H1 (cell line): ENCODE data around the gene MATN1. TPM values are rescaled to one million over a fixed set of nuclear protein-coding genes. Genes with fewer than 3 reads are reported as not detected.

Experiments
- CTCF ChIA-PET: fragments of 300-600 bp; sonication (Branson Sonifier 250); formaldehyde crosslinking; loops from one replicate; lab custom pipeline; 2021; ENCODE audit not compliant: partially characterized antibody; lab: Charles Lee
- POLR2A ChIA-PET: fragments of 300-600 bp; sonication (Branson Sonifier 250); formaldehyde crosslinking; loops from one replicate; lab custom pipeline; 2021; ENCODE audit warnings: inconsistent platforms; ENCODE audit not compliant: partially characterized antibody; lab: Charles Lee
- DNase-seq, 2 experiments: peaks; one replicate each; pipeline versions ENCODE4 v3.0.0 to v3.0.0-alpha.2; 2010 to 2022; ENCODE audit warnings: low spot score in 2 of 2, low read depth in 1 of 2, mixed read lengths in 1 of 2
- FAIRE-seq: peaks from 2 replicates; lab custom pipeline; 2011; peaks lifted over from hg19 to GRCh38; lab: Jason Lieb, UNC
- H2AFZ ChIP-seq: 2 replicates; pipeline ENCODE4 v1.8.1; 2012; ENCODE audit warnings: low read length, inconsistent platforms
- H2AK5ac ChIP-seq: 2 replicates; pipeline ENCODE4 v1.6.1; 2013; ENCODE audit warnings: low read depth, low read length
- H2BK120ac ChIP-seq: replicated peaks from 2 replicates; pipeline ENCODE3; 2013; ENCODE audit warnings: low read depth, low read length, inconsistent platforms
- H2BK12ac ChIP-seq: 2 replicates; pipeline ENCODE4 v1.6.1; 2013; ENCODE audit warnings: low read depth, low read length
- H2BK15ac ChIP-seq: 2 replicates; pipeline ENCODE4 v1.6.1; 2013; ENCODE audit warnings: low read length
- H2BK20ac ChIP-seq: 2 replicates; pipeline ENCODE4 v1.6.1; 2013; ENCODE audit warnings: low read length
- H2BK5ac ChIP-seq: 2 replicates; pipeline ENCODE4 v1.6.1; 2013; ENCODE audit warnings: low read depth, low read length
- H3K14ac ChIP-seq: 2 replicates; pipeline ENCODE4 v1.6.1; 2013; ENCODE audit warnings: inconsistent platforms; ENCODE audit not compliant: insufficient read length
- H3K18ac ChIP-seq: 2 replicates; pipeline ENCODE4 v1.6.1; 2013; ENCODE audit warnings: low read length; ENCODE audit errors: extremely low read depth
- H3K23ac ChIP-seq: 2 replicates; pipeline ENCODE4 v1.6.1; 2013; ENCODE audit warnings: inconsistent platforms; ENCODE audit not compliant: insufficient read length
- H3K23me2 ChIP-seq: 2 replicates; pipeline ENCODE4 v1.6.1; 2013; ENCODE audit warnings: low read depth, low read length
- H3K27ac ChIP-seq: 2 replicates; pipeline ENCODE4 v1.6.1; 2011; ENCODE audit warnings: low read depth, low read length, inconsistent platforms
- H3K27me3 ChIP-seq, 4 experiments: replicated peaks in 1 of 4; 1 replicate in 1 of 4; 2 replicates in 3 of 4; pipeline versions ENCODE4 v1.6.1 to v1.8.1; 2011 to 2013; ENCODE audit warnings: low read length in 3 of 4, mild to moderate bottlenecking in 3 of 4, inconsistent platforms in 2 of 4, mixed read lengths in 2 of 4, moderate library complexity in 1 of 4; ENCODE audit not compliant: control insufficient read depth in 3 of 4, insufficient read depth in 3 of 4; ENCODE audit errors: extremely low read depth in 1 of 4
- H3K36me3 ChIP-seq, 4 experiments: 2 replicates each; pipeline versions ENCODE4 v1.6.1 to v1.8.1; 2011 to 2013; ENCODE audit warnings: mild to moderate bottlenecking in 4 of 4, low read length in 3 of 4, moderate library complexity in 2 of 4, control low read depth in 1 of 4, inconsistent platforms in 1 of 4; ENCODE audit not compliant: insufficient read depth in 4 of 4, control insufficient read depth in 2 of 4
- H3K4ac ChIP-seq: replicated peaks from 2 replicates; pipeline ENCODE3; 2013; ENCODE audit warnings: low read length, low read depth, mixed read lengths, inconsistent platforms; ENCODE audit not compliant: insufficient read length
- H3K4me1 ChIP-seq, 4 experiments: replicated peaks in 1 of 4; 1 replicate in 1 of 4; 2 replicates in 3 of 4; pipeline versions ENCODE4 v1.6.1 to v1.8.1; 2011 to 2013; ENCODE audit warnings: low read length in 3 of 4, inconsistent platforms in 2 of 4, mixed read lengths in 1 of 4; ENCODE audit not compliant: insufficient read depth in 4 of 4, control insufficient read depth in 3 of 4
- H3K4me2 ChIP-seq, 2 experiments: 2 replicates each; pipeline versions ENCODE4 v1.6.1 to v1.8.1; 2011 to 2013; ENCODE audit warnings: low read depth in 2 of 2, low read length in 2 of 2, control low read depth in 1 of 2, inconsistent platforms in 1 of 2, mild to moderate bottlenecking in 1 of 2; ENCODE audit not compliant: insufficient read depth in 1 of 2
- H3K4me3 ChIP-seq, 4 experiments: fragments of 200-600, 300-600 bp in 1 of 4; sonication (generic), shearing (Covaris generic), sonication (Bioruptor Twin) in 1 of 4; 2 replicates each; pipeline versions ENCODE4 v1.5.1 to v1.8.1; 2011 to 2016; ENCODE audit warnings: low read length in 4 of 4, low read depth in 3 of 4, control low read depth in 2 of 4, inconsistent platforms in 2 of 4, mild to moderate bottlenecking in 2 of 4, mixed read lengths in 1 of 4, moderate library complexity in 1 of 4; ENCODE audit not compliant: insufficient read depth in 2 of 4; ENCODE audit errors: extremely low read depth in 1 of 4
- H3K56ac ChIP-seq: replicated peaks from 2 replicates; pipeline ENCODE3; 2013; ENCODE audit warnings: low read depth, mild to moderate bottlenecking, mixed read lengths, low read length, inconsistent platforms; ENCODE audit not compliant: insufficient read length
- H3K79me1 ChIP-seq: 2 replicates; pipeline ENCODE4 v1.6.1; 2013; ENCODE audit warnings: low read depth, low read length, control low read depth
- H3K79me2 ChIP-seq, 2 experiments: 2 replicates each; pipeline versions ENCODE4 v1.6.1 to v1.8.1; 2012 to 2013; ENCODE audit warnings: low read length in 2 of 2, mild to moderate bottlenecking in 2 of 2, inconsistent platforms in 1 of 2; ENCODE audit not compliant: insufficient read depth in 2 of 2, control insufficient read depth in 1 of 2
- H3K9ac ChIP-seq, 4 experiments: replicated peaks in 1 of 4; 1 replicate in 1 of 4; 2 replicates in 3 of 4; pipeline versions ENCODE4 v1.6.1 to v1.8.1; 2011 to 2013; ENCODE audit warnings: low read depth in 3 of 4, low read length in 3 of 4, control low read depth in 2 of 4, mild to moderate bottlenecking in 2 of 4, moderate library complexity in 2 of 4, inconsistent platforms in 1 of 4; ENCODE audit errors: extremely low read depth in 1 of 4
- H3K9me3 ChIP-seq, 2 experiments: 2 replicates each; pipeline versions ENCODE4 v1.6.1 to v1.8.1; 2012 to 2013; ENCODE audit warnings: mild to moderate bottlenecking in 2 of 2, moderate library complexity in 2 of 2, control low read depth in 1 of 2, inconsistent platforms in 1 of 2, low read depth in 1 of 2, low read length in 1 of 2, mixed read lengths in 1 of 2; ENCODE audit not compliant: insufficient read depth in 2 of 2
- H4K20me1 ChIP-seq, 2 experiments: replicated peaks in 1 of 2; 2 replicates each; pipeline versions ENCODE3 to v1.8.1; 2011 to 2013; ENCODE audit warnings: inconsistent platforms in 2 of 2, low read length in 2 of 2, mild to moderate bottlenecking in 1 of 2; ENCODE audit not compliant: insufficient read depth in 2 of 2, control insufficient read depth in 1 of 2
- H4K5ac ChIP-seq: 2 replicates; pipeline ENCODE4 v1.6.1; 2013; ENCODE audit warnings: low read length, low read depth, mixed read lengths, inconsistent platforms; ENCODE audit not compliant: insufficient read length
- H4K8ac ChIP-seq: 2 replicates; pipeline ENCODE4 v1.8.0; 2013; ENCODE audit warnings: mild to moderate bottlenecking, moderate library complexity, low read length, inconsistent platforms; ENCODE audit not compliant: insufficient read depth; ENCODE audit errors: extremely low read depth
- H4K91ac ChIP-seq: replicated peaks from 2 replicates; pipeline ENCODE3; 2013; ENCODE audit warnings: low read length, mixed read lengths, inconsistent platforms; ENCODE audit not compliant: insufficient read length
- CEBPB ChIP-seq: IDR thresholded peaks from 2 replicates; pipeline ENCODE4 v1.6.1; 2012; ENCODE audit warnings: low read depth, low read length
- EZH2 ChIP-seq: fragments of 200-600 bp; sonication (generic); IDR thresholded peaks from 2 replicates; pipeline ENCODE4 v1.7.1; 2012; ENCODE audit warnings: low read depth, mild to moderate bottlenecking, moderate library complexity, low read length, inconsistent platforms; ENCODE audit not compliant: severe bottlenecking
- MAFK ChIP-seq: IDR thresholded peaks from 2 replicates; pipeline ENCODE4 v1.6.1; 2012; ENCODE audit warnings: low read depth, mild to moderate bottlenecking, improper control_type of control experiment, low read length
- RAD21 ChIP-seq, 2 experiments: IDR thresholded peaks in 1 of 2; conservative IDR thresholded peaks in 1 of 2; 2 replicates each; pipeline ENCODE4 v1.6.1; 2011; ENCODE audit warnings: low read depth in 2 of 2, low read length in 2 of 2, improper control_type of control experiment in 1 of 2, inconsistent platforms in 1 of 2, mild to moderate bottlenecking in 1 of 2, moderate library complexity in 1 of 2
- RBBP5 ChIP-seq: IDR thresholded peaks from 2 replicates; pipeline ENCODE4 v1.7.1; 2012; ENCODE audit warnings: low read depth, mild to moderate bottlenecking, inconsistent platforms, low read length, moderate library complexity, borderline replicate concordance
- SIX5 ChIP-seq: IDR thresholded peaks from 2 replicates; pipeline ENCODE4 v1.6.1; 2011; ENCODE audit warnings: mild to moderate bottlenecking, low read depth, low read length
- TAF7 ChIP-seq: optimal IDR thresholded peaks from 2 replicates; pipeline ENCODE3; 2011; ENCODE audit warnings: low read depth, mild to moderate bottlenecking, inconsistent platforms, low read length, moderate library complexity, borderline replicate concordance
- YY1 ChIP-seq: IDR thresholded peaks from 2 replicates; pipeline ENCODE4 v1.6.1; 2011; ENCODE audit warnings: low read depth, mild to moderate bottlenecking, low read length
- WGBS, 2 experiments: shearing (Covaris generic) in 1 of 2; methylation state at CpG; one replicate each; pipeline versions ENCODE4 v1.1.6 to v1.1.7; 2013 to 2015; ENCODE audit warnings: low lambda C conversion rate in 2 of 2, mixed read lengths in 2 of 2, inconsistent platforms in 1 of 2, low coverage in 1 of 2, missing lambda C conversion rate in 1 of 2; ENCODE audit not compliant: insufficient replicate concordance in 2 of 2, insufficient coverage in 1 of 2, insufficient read length in 1 of 2; ENCODE audit errors: extremely low coverage in 1 of 2, missing lambda C conversion rate in 1 of 2; 5-methylcytosine and 5-hydroxymethylcytosine counted together
- polyA plus RNA-seq, 7 experiments: library from polyadenylated mRNA; depleted of rRNA in 3 of 7; stranded (reverse) in 5 of 7; unstranded in 2 of 7; fragments of >200 nt in 5 of 7; fragments of 200-250 nt in 2 of 7; gene quantifications; 1 replicate in 5 of 7; 2 replicates in 1 of 7; 4 replicates in 1 of 7; pipeline versions ENCODE4 v1.2.1 to v1.2.3, GENCODE V29; 2011 to 2013; ENCODE audit warnings: missing spikeins in 2 of 7, mixed read lengths in 2 of 7
- total RNA-seq: library from RNA; stranded (reverse); fragmentation: NEBNext Ultra II Directional; extraction: Animal tissue kit (Norgen Biotek cat#: 25700); gene quantifications from 2 replicates; pipeline ENCODE4 v1.2.1, GENCODE V29; 2021

MATN1 gene
- total and polyA plus RNA-seq, 2 of the 8 experiments (the other 6 are each of a cell fraction or from before 2014, with no cell fraction given) = 0.12 to 0.28 TPM

DNA sequence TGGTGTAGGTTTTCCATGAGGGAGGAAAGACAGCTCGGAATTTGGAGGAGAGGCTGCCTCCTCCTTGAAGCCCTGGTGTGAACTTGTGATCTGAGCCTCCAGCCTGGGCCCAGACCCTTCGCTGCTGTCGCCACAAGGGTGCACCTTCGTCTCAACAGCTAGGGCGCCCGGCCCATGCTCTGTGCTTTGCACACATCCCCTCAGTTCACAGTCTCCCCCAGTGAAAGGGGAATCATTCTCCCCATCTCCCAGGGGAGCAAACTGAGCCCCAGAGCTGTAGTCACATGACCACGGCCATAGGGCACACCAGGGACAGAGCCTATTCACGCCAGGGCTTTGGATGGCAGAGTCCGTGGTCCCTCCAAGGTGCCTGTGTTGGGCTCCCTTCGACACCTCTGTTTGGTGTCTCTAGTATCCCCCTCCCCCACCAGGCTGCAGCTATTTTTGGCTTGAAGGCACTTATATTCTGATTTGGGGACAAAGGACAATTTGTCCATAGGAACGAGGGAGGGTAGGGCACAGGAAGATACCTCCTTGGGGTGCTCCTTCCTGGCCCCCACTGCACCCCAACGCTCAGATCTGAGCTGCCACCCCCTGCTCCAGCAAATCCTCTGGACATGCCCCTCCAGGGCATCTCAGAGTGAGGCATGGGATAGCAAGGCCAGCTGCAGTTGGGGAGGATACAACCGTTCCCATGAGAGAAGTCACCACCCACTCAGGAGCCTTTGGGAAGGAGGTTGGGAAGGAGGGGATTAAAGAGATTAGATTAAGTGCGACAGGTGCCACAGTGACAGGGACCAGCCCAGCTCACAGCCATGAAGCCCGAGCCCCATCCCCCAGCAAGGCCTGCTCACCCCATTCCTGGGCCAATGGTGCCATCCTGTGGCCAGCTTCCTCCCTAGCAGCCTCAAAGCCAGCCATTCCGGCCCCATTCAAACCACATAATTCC, 15.7 kb downstream of the MATN1 start:
- Histone ChIP-seq H3K4me3 (no peak overlapping the region), H3K4ac (no peak overlapping the region), H3K27me3 (no peaks in the 10 kb centered on the region), H3K79me2 (no peaks in the 10 kb centered on the region), H3K4me2 (no peak overlapping the region), H3K23ac (no peak overlapping the region), H4K5ac (no peak overlapping the region), H2AK5ac (no peak overlapping the region), H4K8ac (peak overlapping the region; percentile 39; the same call in 1 of the 2 replicates), H3K18ac (no peak overlapping the region), H3K79me1 (no peaks in the 10 kb centered on the region), H2BK20ac (no peak overlapping the region), H3K23me2 (peaks cover 4% of the 10 kb centered on the region; the same call in 1 of the 2 replicates), H3K4me1 (peaks cover 0 to 3% (median under 1%) of the 10 kb centered on the region in 4 experiments; a peak in 4 of 7 replicates), H4K20me1 (peaks cover 0 to 3% of the 10 kb centered on the region in 2 experiments), H2BK120ac (no peak overlapping the region), H3K56ac (no peak overlapping the region), H2BK12ac (peak overlapping the region; percentile 31; the same call in 1 of the 2 replicates), H3K14ac (no peak overlapping the region), H3K27ac (no peak overlapping the region), H3K36me3 (no peaks in the 10 kb centered on the region), H4K91ac (peak overlapping the region; percentile 22), H3K9me3 (no peaks in the 10 kb centered on the region), H2AFZ (peak overlapping the region; percentile 42; the same call in 1 of the 2 replicates), H2BK15ac (no peak overlapping the region), H3K9ac (no peak overlapping the region), H2BK5ac (no peak overlapping the region)
- DNase-seq (peak in 1 of 2 experiments; percentile 94), FAIRE-seq (peak; percentile 85)
- POLR2A ChIA-PET = interaction anchor here (0.6 to 0.9 kb wide), 2 partner anchors 10 to 402 kb away, joined by 3 read pairs; no protein-coding TSS in a partner anchor
- WGBS, 2 experiments = 53% methylated on average over 16 of the region's 16 CpGs; no CpG with 5 or more reads in 1 of the 2 experiments
- CTCF ChIA-PET = interaction anchor here (0.6 to 3.4 kb wide), 51 partner anchors 10 to 1363 kb away, joined by 3 to 24 read pairs (median 4); no protein-coding TSS in a partner anchor
- TF ChIP-seq RAD21 (IDR thresholded peaks at IDR 0.05 in 1 of 2, conservative IDR thresholded peaks at IDR 0.05 in 1 of 2; ENCODE audit: low read depth in 2 of 2, low read length in 2 of 2) (peak; percentile 99 to 100), YY1 (0 out of 2 replicates have a peak, but pooled peaks have one; percentile 60), CEBPB (no peak), TAF7 (peak; percentile 13), MAFK (no peak), EZH2 (no peak), RBBP5 (no peak), SIX5 (no peak)
